ENCODE measurements around the gene CCDC181. TPM values are rescaled to one million over a fixed set of nuclear protein-coding genes. Genes with fewer than 3 reads are reported as not detected.

Gene CCDC181
- polyA plus RNA-seq, 2 of the 4 experiments (the other 2 are of a cell fraction) = 0.26 to 0.35 TPM

DNA sequence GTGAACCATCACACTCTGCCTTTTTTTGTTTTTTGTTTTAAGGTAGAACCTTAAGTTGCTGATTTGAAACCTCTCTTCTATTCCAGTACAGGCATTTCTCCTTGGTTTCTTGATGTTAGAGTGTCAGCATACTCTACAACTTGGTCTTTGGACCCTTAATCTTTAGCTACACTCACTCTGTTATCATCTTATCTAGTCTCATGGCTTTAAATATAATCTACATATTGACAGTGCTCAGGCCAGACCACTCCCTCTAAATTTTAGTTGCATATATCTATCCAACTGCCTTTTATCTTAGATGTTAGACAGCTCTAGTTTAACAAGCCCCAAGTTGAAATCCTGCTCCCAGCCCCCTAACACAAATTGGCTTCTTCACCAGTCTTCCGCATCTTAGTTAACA, 81.8 kb downstream of the CCDC181 start:
- Histone ChIP-seq H3K27ac (peak overlapping the region in 1 of 2 experiments; percentile 7; a peak in 1 of 6 replicates), H3K4me2 (no peak overlapping the region), H3K4me1 (peaks cover 16% of the 10 kb centered on the region), H3K4me3 (no peak overlapping the region), H3K9me3 (no peaks in the 10 kb centered on the region)
- CTCF ChIA-PET = interaction anchor here (6.0 to 8.6 kb wide), 2 partner anchors 741 to 906 kb away, joined by 37 to 157 read pairs; no protein-coding TSS in a partner anchor
- WGBS (ENCODE audit: missing lambda C conversion rate) = 96% methylated on average over 1 of the region's 1 CpG
- DNase-seq (ENCODE audit: low read depth in 1 of 2, low spot score in 1 of 2) (no peak), FAIRE-seq (no peak), ATAC-seq (no peak)
- POLR2A ChIA-PET = no interaction called here
- TF ChIP-seq HOXB5 (CRISPR knock-in tag; IDR thresholded peaks at IDR 0.05) (no peak), RAD21 (conservative IDR thresholded peaks at IDR 0.05 in 1 of 2, IDR thresholded peaks at IDR 0.05 in 1 of 2) (no peak), GATA3 (IDR thresholded peaks at IDR 0.05; ENCODE audit: borderline replicate concordance) (no peak), MAZ (IDR thresholded peaks at IDR 0.05; ENCODE audit: borderline replicate concordance, low read depth, low read length) (no peak), SMC3 (IDR thresholded peaks at IDR 0.05) (no peak), RCOR1 (IDR thresholded peaks at IDR 0.05; ENCODE audit: low read depth, low read length) (no peak), ZC3H11A (IDR thresholded peaks at IDR 0.05) (no peak)
- TF ChIP-seq, protein P1, sequence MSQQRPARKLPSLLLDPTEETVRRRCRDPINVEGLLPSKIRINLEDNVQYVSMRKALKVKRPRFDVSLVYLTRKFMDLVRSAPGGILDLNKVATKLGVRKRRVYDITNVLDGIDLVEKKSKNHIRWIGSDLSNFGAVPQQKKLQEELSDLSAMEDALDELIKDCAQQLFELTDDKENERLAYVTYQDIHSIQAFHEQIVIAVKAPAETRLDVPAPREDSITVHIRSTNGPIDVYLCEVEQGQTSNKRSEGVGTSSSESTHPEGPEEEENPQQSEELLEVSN (IDR thresholded peaks at IDR 0.05; ENCODE audit: borderline replicate concordance, low read depth) = no peak
- TF ChIP-seq, protein P2, sequence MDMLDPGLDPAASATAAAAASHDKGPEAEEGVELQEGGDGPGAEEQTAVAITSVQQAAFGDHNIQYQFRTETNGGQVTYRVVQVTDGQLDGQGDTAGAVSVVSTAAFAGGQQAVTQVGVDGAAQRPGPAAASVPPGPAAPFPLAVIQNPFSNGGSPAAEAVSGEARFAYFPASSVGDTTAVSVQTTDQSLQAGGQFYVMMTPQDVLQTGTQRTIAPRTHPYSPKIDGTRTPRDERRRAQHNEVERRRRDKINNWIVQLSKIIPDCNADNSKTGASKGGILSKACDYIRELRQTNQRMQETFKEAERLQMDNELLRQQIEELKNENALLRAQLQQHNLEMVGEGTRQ (IDR thresholded peaks at IDR 0.05) = no peak
- TF ChIP-seq, protein P3, sequence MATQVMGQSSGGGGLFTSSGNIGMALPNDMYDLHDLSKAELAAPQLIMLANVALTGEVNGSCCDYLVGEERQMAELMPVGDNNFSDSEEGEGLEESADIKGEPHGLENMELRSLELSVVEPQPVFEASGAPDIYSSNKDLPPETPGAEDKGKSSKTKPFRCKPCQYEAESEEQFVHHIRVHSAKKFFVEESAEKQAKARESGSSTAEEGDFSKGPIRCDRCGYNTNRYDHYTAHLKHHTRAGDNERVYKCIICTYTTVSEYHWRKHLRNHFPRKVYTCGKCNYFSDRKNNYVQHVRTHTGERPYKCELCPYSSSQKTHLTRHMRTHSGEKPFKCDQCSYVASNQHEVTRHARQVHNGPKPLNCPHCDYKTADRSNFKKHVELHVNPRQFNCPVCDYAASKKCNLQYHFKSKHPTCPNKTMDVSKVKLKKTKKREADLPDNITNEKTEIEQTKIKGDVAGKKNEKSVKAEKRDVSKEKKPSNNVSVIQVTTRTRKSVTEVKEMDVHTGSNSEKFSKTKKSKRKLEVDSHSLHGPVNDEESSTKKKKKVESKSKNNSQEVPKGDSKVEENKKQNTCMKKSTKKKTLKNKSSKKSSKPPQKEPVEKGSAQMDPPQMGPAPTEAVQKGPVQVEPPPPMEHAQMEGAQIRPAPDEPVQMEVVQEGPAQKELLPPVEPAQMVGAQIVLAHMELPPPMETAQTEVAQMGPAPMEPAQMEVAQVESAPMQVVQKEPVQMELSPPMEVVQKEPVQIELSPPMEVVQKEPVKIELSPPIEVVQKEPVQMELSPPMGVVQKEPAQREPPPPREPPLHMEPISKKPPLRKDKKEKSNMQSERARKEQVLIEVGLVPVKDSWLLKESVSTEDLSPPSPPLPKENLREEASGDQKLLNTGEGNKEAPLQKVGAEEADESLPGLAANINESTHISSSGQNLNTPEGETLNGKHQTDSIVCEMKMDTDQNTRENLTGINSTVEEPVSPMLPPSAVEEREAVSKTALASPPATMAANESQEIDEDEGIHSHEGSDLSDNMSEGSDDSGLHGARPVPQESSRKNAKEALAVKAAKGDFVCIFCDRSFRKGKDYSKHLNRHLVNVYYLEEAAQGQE (IDR thresholded peaks at IDR 0.05) = no peak

Small RNAs within 50 kb of the gene (small RNA-seq; reads per million reads assigned to genes)
- gene AL021068.2 = 0 reads per million in 6 experiments

Other genes starting within 250 kb of the CCDC181 start
- gene NME7, start 59.7 kb downstream of the CCDC181 start, polyA plus RNA-seq (2011; rRNA removed) = 29.6 and 39.5 TPM in 2 replicates
- gene NME7, start 59.7 kb downstream of the CCDC181 start, polyA plus RNA-seq (2017; fragmentation: RNase III; extraction: RNeasy Plus Mini Kit Qiagen cat#74134 plus additional on column Dnase treatment) = 53.5 to 62.3 TPM (median 57.7 TPM) in 3 replicates
- 20.9 and 29.6 TPM in 2 replicates for gene BLZF1, start 59.3 kb downstream of the CCDC181 start, polyA plus RNA-seq (2011; rRNA removed)
- 15.6 to 16.2 TPM (median 15.6 TPM) in 3 replicates for gene BLZF1, start 59.3 kb downstream of the CCDC181 start, polyA plus RNA-seq (2017; fragmentation: RNase III; extraction: RNeasy Plus Mini Kit Qiagen cat#74134 plus additional on column Dnase treatment)
- gene SLC19A2, start 58.5 kb upstream of the CCDC181 start, polyA plus RNA-seq (2011; rRNA removed) = 11.7 and 13.3 TPM in 2 replicates
- gene SLC19A2, start 58.5 kb upstream of the CCDC181 start, polyA plus RNA-seq (2017; fragmentation: RNase III; extraction: RNeasy Plus Mini Kit Qiagen cat#74134 plus additional on column Dnase treatment) = 4.5 to 5.2 TPM (median 4.7 TPM) in 3 replicates
- 0.36 and 1.4 TPM in 2 replicates for gene F5, start 159.0 kb upstream of the CCDC181 start, polyA plus RNA-seq (2011; rRNA removed)
- gene F5, start 159.0 kb upstream of the CCDC181 start, polyA plus RNA-seq (2017; fragmentation: RNase III; extraction: RNeasy Plus Mini Kit Qiagen cat#74134 plus additional on column Dnase treatment) = 0.03 to 0.04 TPM (median 0.04 TPM) in 3 replicates
- not detected in 2 replicates for gene SELP, start 202.7 kb upstream of the CCDC181 start, polyA plus RNA-seq (2011; rRNA removed)
- gene SELP, start 202.7 kb upstream of the CCDC181 start, polyA plus RNA-seq (2017; fragmentation: RNase III; extraction: RNeasy Plus Mini Kit Qiagen cat#74134 plus additional on column Dnase treatment) = not detected in 3 replicates